HTR-8/SVneo (cell line): Measurements from ENCODE around the gene PRRG2.
"Not testable (repeated sequence)": the region's sequence is repeated elsewhere in the genome, so short reads cannot be mapped to it uniquely, and the experiment has no call there.

Source experiments
- DNase-seq: peaks from one replicate; pipeline ENCODE4 v3.0.0; 2011; ENCODE audit warnings: low spot score, mixed read lengths; ENCODE audit not compliant: insufficient read length
- FAIRE-seq: peaks from 2 replicates; lab custom pipeline; 2011; peaks lifted over from hg19 to GRCh38; lab: Jason Lieb, UNC

Gene PRRG2

GRCh38 chr19:49599378-49600295 is 18.5 kb downstream of the PRRG2 start:
- DNase-seq: no peak
- no peak for FAIRE-seq

- DNase-seq (no peak), FAIRE-seq (no peak)
Measured at GRCh38 chr19:49601482-49602038, 20.4 kb downstream of the PRRG2 start.

- FAIRE-seq: peak; percentile 58
- DNase-seq: no peak
Measured at GRCh38 chr19:49602806-49603205, 21.7 kb downstream of the PRRG2 start.

GRCh38 chr19:49605605-49606004 is 24.5 kb downstream of the PRRG2 start:
- DNase-seq (no peak), FAIRE-seq (no peak)

- no peak for DNase-seq
Measured at GRCh38 chr19:49609499-49610092, 28.5 kb downstream of the PRRG2 start.

GRCh38 chr19:49613374-49613773 is 32.3 kb downstream of the PRRG2 start:
- DNase-seq (peak; percentile 27), FAIRE-seq (peak; percentile 85)

More at GRCh38 chr19:49609499-49610092, 28.5 kb downstream of the PRRG2 start:
- FAIRE-seq: no peak

- FAIRE-seq (peak; percentile 76), DNase-seq (peak; percentile 42)
Measured at GRCh38 chr19:49614096-49614833, 33.1 kb downstream of the PRRG2 start.

- DNase-seq: no peak
- FAIRE-seq: no peak
Measured at GRCh38 chr19:49615861-49616260, 34.7 kb downstream of the PRRG2 start.

GRCh38 chr19:49616532-49616931 is 35.4 kb downstream of the PRRG2 start:
- no peak for FAIRE-seq
- no peak for DNase-seq

- FAIRE-seq (no peak), DNase-seq (no peak)
Measured at GRCh38 chr19:49616945-49617344, 35.8 kb downstream of the PRRG2 start.

GRCh38 chr19:49617860-49618259 is 36.7 kb downstream of the PRRG2 start:
- not testable (repeated sequence) for DNase-seq, FAIRE-seq

GRCh38 chr19:49624967-49625910 is 44.1 kb downstream of the PRRG2 start:
- DNase-seq (no peak), FAIRE-seq (no peak)

GRCh38 chr19:49626226-49626625 is 45.1 kb downstream of the PRRG2 start:
- DNase-seq: no peak
- FAIRE-seq: no peak

- DNase-seq (no peak), FAIRE-seq (no peak)
Measured at GRCh38 chr19:49629659-49630058, 48.5 kb downstream of the PRRG2 start.

- DNase-seq (no peak), FAIRE-seq (no peak)
Measured at GRCh38 chr19:49631014-49631588, 50.0 kb downstream of the PRRG2 start.

GRCh38 chr19:49631610-49632192 is 50.6 kb downstream of the PRRG2 start:
- DNase-seq (no peak), FAIRE-seq (no peak)

- DNase-seq (no peak), FAIRE-seq (no peak)
Measured at GRCh38 chr19:49632576-49632975, 51.5 kb downstream of the PRRG2 start.

- FAIRE-seq, DNase-seq: not testable (repeated sequence)
Measured at GRCh38 chr19:49633273-49633672, 52.2 kb downstream of the PRRG2 start.
